Bronchial epithelial cell (primary cell): ENCODE data around the gene APOBEC4. TPM values are rescaled to one million over a fixed set of nuclear protein-coding genes. Genes with fewer than 3 reads are reported as not detected.
"Not testable (repeated sequence)": the region's sequence is repeated elsewhere in the genome, so short reads cannot be mapped to it uniquely, and the experiment has no call there.

ENCODE experiments used
- DNase-seq: peaks from one replicate; pipeline ENCODE4 v3.0.0-alpha.2; 2010; ENCODE audit warnings: low read depth
- FAIRE-seq: peaks from 2 replicates; lab custom pipeline; 2011; peaks lifted over from hg19 to GRCh38; lab: Jason Lieb, UNC
- H3K27me3 ChIP-seq: 2 replicates; pipeline ENCODE4 v1.5.1; 2011; ENCODE audit warnings: low read length; ENCODE audit not compliant: control insufficient read depth, insufficient read depth
- H3K36me3 ChIP-seq: 2 replicates; pipeline ENCODE4 v1.5.1; 2011; ENCODE audit warnings: low read length; ENCODE audit not compliant: control insufficient read depth, insufficient read depth
- H3K4me3 ChIP-seq: 2 replicates; pipeline ENCODE4 v1.5.1; 2011; ENCODE audit warnings: mild to moderate bottlenecking, low read depth, low read length, control low read depth
- total RNA-seq: library from RNA; depleted of rRNA; stranded (reverse); fragments of >200 nt; gene quantifications from 2 replicates; pipeline ENCODE4 v1.2.1, GENCODE V29; 2014
- TF ChIP-seq, protein P1 (sequence below): IDR thresholded peaks from 2 replicates; pipeline ENCODE4 v1.5.1; 2011; ENCODE audit warnings: mild to moderate bottlenecking, moderate library complexity, low read length, control low read depth, inconsistent platforms; ENCODE audit not compliant: insufficient read depth, severe bottlenecking

The APOBEC4 gene
- total RNA-seq, 1 donor from 2014 or later, result not detected

DNA sequence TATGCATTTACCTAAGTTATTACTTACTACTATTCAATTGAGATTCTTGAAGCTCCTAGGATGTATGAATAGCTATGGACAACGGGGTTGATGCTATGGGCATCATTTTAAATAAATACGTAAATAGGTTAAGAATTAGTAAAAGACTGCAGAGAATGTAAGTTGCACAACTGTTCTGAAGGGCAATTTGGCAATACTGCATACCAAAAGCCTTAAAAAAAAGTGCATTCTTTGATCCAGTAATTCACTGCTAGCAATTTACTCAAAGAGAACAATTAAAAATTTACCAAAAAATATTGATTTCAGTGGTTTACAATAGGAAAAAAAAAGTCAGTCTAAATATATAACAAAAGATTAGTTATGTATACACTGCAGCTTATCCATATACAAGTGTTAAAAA, 21.0 kb downstream of the APOBEC4 start:
- no peak overlapping the region for H3K4me3 ChIP-seq
- peaks cover 9% of the 10 kb centered on the region for H3K36me3 ChIP-seq
- TF ChIP-seq, protein P1, sequence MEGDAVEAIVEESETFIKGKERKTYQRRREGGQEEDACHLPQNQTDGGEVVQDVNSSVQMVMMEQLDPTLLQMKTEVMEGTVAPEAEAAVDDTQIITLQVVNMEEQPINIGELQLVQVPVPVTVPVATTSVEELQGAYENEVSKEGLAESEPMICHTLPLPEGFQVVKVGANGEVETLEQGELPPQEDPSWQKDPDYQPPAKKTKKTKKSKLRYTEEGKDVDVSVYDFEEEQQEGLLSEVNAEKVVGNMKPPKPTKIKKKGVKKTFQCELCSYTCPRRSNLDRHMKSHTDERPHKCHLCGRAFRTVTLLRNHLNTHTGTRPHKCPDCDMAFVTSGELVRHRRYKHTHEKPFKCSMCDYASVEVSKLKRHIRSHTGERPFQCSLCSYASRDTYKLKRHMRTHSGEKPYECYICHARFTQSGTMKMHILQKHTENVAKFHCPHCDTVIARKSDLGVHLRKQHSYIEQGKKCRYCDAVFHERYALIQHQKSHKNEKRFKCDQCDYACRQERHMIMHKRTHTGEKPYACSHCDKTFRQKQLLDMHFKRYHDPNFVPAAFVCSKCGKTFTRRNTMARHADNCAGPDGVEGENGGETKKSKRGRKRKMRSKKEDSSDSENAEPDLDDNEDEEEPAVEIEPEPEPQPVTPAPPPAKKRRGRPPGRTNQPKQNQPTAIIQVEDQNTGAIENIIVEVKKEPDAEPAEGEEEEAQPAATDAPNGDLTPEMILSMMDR, result no peak
- H3K27me3 ChIP-seq, result no peaks in the 10 kb centered on the region
- peak; percentile 27 for DNase-seq
- FAIRE-seq, result no peak

GRCh38 chr1:183630748-183631147, 22.4 kb downstream of the APOBEC4 start:
- H3K36me3 ChIP-seq, result peaks cover 9% of the 10 kb centered on the region
- no peak overlapping the region for H3K4me3 ChIP-seq
- no peak for FAIRE-seq

DNA sequence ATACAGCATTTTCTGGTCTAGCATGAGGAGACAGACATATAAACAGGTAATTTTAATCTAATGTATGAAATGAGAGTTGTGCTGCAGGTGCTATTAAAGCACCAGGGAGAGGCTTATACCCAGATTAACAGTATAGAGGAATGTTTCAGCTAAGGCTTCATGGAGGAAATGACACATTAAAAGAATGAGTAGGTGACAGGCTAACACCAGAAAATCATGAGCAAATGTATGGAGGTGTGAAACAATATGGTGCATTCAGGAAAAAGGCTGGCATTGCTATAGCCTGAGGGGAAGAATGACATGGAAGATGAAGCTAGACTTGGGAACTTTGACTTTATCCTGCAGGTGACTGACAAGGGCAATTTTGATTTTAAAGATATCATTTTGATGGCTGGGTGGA, 24.6 kb downstream of the APOBEC4 start:
- Histone ChIP-seq H3K27me3 (no peaks in the 10 kb centered on the region), H3K36me3 (peaks cover 9% of the 10 kb centered on the region), H3K4me3 (no peak overlapping the region)
- FAIRE-seq (no peak), DNase-seq (peak; percentile 41)
- TF ChIP-seq, protein P1, result no peak

More at GRCh38 chr1:183630748-183631147, 22.4 kb downstream of the APOBEC4 start:
- no peaks in the 10 kb centered on the region for H3K27me3 ChIP-seq
- TF ChIP-seq, protein P1, result no peak
- DNase-seq, result no peak

- DNase-seq, FAIRE-seq, H3K27me3 ChIP-seq, H3K4me3 ChIP-seq, H3K36me3 ChIP-seq: not testable (repeated sequence)
Observed at GRCh38 chr1:183626236-183626635, 26.9 kb downstream of the APOBEC4 start.

GRCh38 chr1:183622884-183623785, 30.0 kb downstream of the APOBEC4 start:
- Histone ChIP-seq H3K4me3 (no peak overlapping the region), H3K36me3 (peaks cover 1% of the 10 kb centered on the region), H3K27me3 (no peaks in the 10 kb centered on the region)
- FAIRE-seq, result no peak
- TF ChIP-seq, protein P1, result peak; percentile 79
- peak; percentile 78 for DNase-seq

- DNase-seq (no peak), FAIRE-seq (no peak)
- Histone ChIP-seq H3K27me3 (no peaks in the 10 kb centered on the region), H3K36me3 (no peaks in the 10 kb centered on the region), H3K4me3 (no peak overlapping the region)
- TF ChIP-seq, protein P1, result no peak
Observed at GRCh38 chr1:183622013-183622412, 31.1 kb downstream of the APOBEC4 start.
